ENCODE data around the gene MINDY3. TPM values are rescaled to one million over a fixed set of nuclear protein-coding genes. Genes with fewer than 3 reads are reported as not detected.

Gene MINDY3
- total RNA-seq, 1 experiment from 2014 or later, result 14.9 TPM

GRCh38 chr10:15860692-15861201 is 440 bp upstream of the MINDY3 start:
- no peak overlapping the region for H2BK20ac ChIP-seq (ENCODE audit: low read depth, low read length, poor library complexity, severe bottlenecking)
- no peak overlapping the region for H4K91ac ChIP-seq (ENCODE audit: insufficient read length, low read depth, low read length)
- Mint-ChIP-seq H3K36me3 (ENCODE audit: insufficient read depth in 1 of 3, low read depth in 3 of 3) (peaks cover 0 to 7% (median 0%) of the 10 kb centered on the region in 3 experiments; a peak in 1 of 7 replicates), H3K9me3 (peaks cover 0 to 9% of the 10 kb centered on the region in 2 experiments; a peak in 1 of 5 replicates), H3K27ac (peak overlapping the region in 1 of 3 experiments; percentile 94; a peak in 1 of 7 replicates), H3K4me3 (peak overlapping the region; percentile 98 to 99), H3K27me3 (ENCODE audit: low read depth) (peaks cover 51% of the 10 kb centered on the region), H3K4me1 (peaks cover 9 to 11% of the 10 kb centered on the region in 2 experiments)
- no peak overlapping the region for H3K14ac ChIP-seq (ENCODE audit: insufficient read depth, low read length)
- H3K4me1 ChIP-seq (ENCODE audit: insufficient read depth, low read length), result no peaks in the 10 kb centered on the region
- H3K79me2 ChIP-seq (ENCODE audit: insufficient read depth, low read length), result no peaks in the 10 kb centered on the region
- H3K56ac ChIP-seq (ENCODE audit: insufficient read length, low read depth, low read length), result no peak overlapping the region
- H4K8ac ChIP-seq (replicated peaks; ENCODE audit: insufficient read length, low read depth, low read length), result no peak overlapping the region
- no peak overlapping the region for H2BK12ac ChIP-seq (ENCODE audit: insufficient read length, low read depth, low read length)
- peak overlapping the region; percentile 11 for H2AFZ ChIP-seq (ENCODE audit: low read length)
- H2BK15ac ChIP-seq (ENCODE audit: low read depth, low read length), result no peak overlapping the region
- no peak overlapping the region for H3T11ph ChIP-seq (ENCODE audit: low read length)
- no peak overlapping the region for H4K5ac ChIP-seq (ENCODE audit: insufficient read length, low read depth, low read length)
- H2BK120ac ChIP-seq (ENCODE audit: low read depth, low read length, poor library complexity, severe bottlenecking), result no peak overlapping the region
- H3K4ac ChIP-seq (ENCODE audit: low read depth, low read length), result no peak overlapping the region
- H4K20me1 ChIP-seq (ENCODE audit: control insufficient read depth, insufficient read depth, insufficient read length), result no peaks in the 10 kb centered on the region
- no peak for TF ChIP-seq CTCF (conservative IDR thresholded peaks at IDR 0.05)
- H2AK5ac ChIP-seq (ENCODE audit: insufficient read length, low read length), result no peak overlapping the region
- no CpG with 5 or more reads among the region's 8 CpGs for WGBS (ENCODE audit: extremely low coverage, insufficient read length, low lambda C conversion rate)
- DNase-seq, result no peak
- no peak overlapping the region for H3K9ac ChIP-seq (ENCODE audit: extremely low read depth, insufficient read length, low read length)
- H3K27ac ChIP-seq (ENCODE audit: insufficient read length, low read depth, low read length), result no peak overlapping the region
- H3K18ac ChIP-seq (ENCODE audit: insufficient read length, low read depth, low read length), result no peak overlapping the region
- no peak overlapping the region for H3K23ac ChIP-seq (ENCODE audit: insufficient read length, low read depth, low read length)
- H3K4me2 ChIP-seq (ENCODE audit: insufficient read depth, insufficient read length, low read length), result peak overlapping the region; percentile 90
- peaks cover 3% of the 10 kb centered on the region; the same call in 1 of the 2 replicates for H3K27me3 ChIP-seq (ENCODE audit: insufficient read depth, low read length)
- H3K9me3 ChIP-seq (ENCODE audit: control insufficient read depth, low read depth, low read length), result no peaks in the 10 kb centered on the region
- H3K23me2 ChIP-seq (ENCODE audit: insufficient read length, low read depth, low read length, poor library complexity, severe bottlenecking), result peaks cover 3% of the 10 kb centered on the region
- no peaks in the 10 kb centered on the region for H3K79me1 ChIP-seq (ENCODE audit: insufficient read depth, low read depth, low read length, poor library complexity, severe bottlenecking)
- no peak overlapping the region for H2BK5ac ChIP-seq (ENCODE audit: insufficient read length, low read length)
